ENCODE measurements around the gene HDAC9. TPM values are rescaled to one million over a fixed set of nuclear protein-coding genes. Genes with fewer than 3 reads are reported as not detected.

HDAC9 gene
- total RNA-seq, 4 donors from 2014 or later: 54.8 to 96.2 (median 87.2) TPM

DNA sequence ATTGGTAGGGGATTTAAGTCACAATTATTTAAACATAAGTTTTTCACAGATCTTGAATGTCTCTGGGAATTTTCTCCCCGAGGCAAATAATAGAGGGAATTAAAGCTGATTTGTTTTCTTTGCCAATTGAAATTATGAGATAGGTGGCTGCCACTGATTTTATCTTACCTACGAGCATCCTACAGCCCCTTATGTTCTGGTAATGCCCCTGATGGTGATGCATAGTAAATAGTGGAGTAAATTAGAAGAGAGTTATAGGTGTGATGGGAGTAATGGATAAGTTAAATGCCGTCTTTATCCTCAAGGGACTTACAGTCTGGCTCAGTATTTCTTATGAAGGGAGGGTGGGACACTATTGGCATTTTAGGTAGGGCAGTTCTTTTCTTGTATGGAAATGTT, 58.1 kb downstream of the HDAC9 start:
- Histone ChIP-seq H3K27ac (peak overlapping the region; percentile 63 to 78), H3K4me1 (peaks cover 0 to 7% of the 10 kb centered on the region in 2 donors), H3K9me3 (no peaks in the 10 kb centered on the region), H3K4me3 (peak overlapping the region in 1 of 2 donors; percentile 4), H3K36me3 (no peaks in the 10 kb centered on the region), H3K27me3 (no peaks in the 10 kb centered on the region)
- DNase-seq: no peak
- TF ChIP-seq CTCF (IDR thresholded peaks at IDR 0.05) (no peak), POLR2A (IDR thresholded peaks at IDR 0.05) (no peak)
- intact Hi-C loops (cut with DNase I; ENCODE audit: low total_unique reads): no loop called here

DNA sequence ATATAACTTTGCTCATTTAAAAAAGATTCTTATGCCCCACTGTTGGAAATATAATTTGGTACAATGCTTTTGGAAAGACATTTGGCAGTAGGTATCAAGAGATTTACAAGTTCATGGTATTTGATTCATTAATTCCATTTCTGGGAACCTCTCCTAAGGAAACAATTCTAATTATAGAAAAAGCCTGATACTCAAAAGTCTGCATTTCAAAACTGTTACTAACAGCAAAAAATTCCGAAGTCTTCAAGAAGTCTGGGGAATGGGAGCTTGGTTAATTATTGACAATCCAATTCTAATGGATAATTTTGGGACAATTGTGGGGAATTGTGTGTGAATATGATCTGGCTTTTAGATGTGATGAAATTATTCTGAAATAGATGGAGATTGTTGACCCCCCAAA, 59.6 kb downstream of the HDAC9 start:
- TF ChIP-seq POLR2A (IDR thresholded peaks at IDR 0.05) (no peak), CTCF (IDR thresholded peaks at IDR 0.05) (no peak)
- intact Hi-C loops (cut with DNase I; ENCODE audit: low total_unique reads): no loop called here
- H3K36me3 ChIP-seq: no peaks in the 10 kb centered on the region
- no peaks in the 10 kb centered on the region for H3K9me3 ChIP-seq
- H3K27ac ChIP-seq: peak overlapping the region; percentile 11 to 18
- peaks cover 0 to 7% of the 10 kb centered on the region in 2 donors for H3K4me1 ChIP-seq
- H3K27me3 ChIP-seq: no peaks in the 10 kb centered on the region
- DNase-seq: no peak
- no peak overlapping the region for H3K4me3 ChIP-seq

DNA sequence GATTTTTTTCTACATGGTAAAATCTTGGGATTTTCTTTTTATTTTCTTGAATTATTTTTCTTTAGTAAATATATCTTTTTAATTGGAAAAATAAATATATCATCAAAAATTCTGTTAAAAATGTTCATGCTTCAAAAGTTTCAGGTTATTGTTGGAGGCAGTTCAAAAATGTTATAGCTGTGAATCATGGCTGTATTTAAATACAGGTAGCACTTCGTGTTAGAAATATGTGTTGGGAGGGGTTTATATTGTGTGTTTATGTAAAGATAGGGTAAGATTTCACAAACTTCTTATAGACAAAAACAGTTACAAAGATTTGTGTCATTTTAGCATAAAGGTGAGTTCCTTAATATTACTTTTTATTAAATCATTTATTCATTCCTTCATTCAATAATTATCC, 60.4 kb downstream of the HDAC9 start:
- Histone ChIP-seq H3K27me3 (no peaks in the 10 kb centered on the region), H3K27ac (no peak overlapping the region), H3K9me3 (no peaks in the 10 kb centered on the region), H3K4me3 (no peak overlapping the region), H3K4me1 (peaks cover 0 to 7% of the 10 kb centered on the region in 2 donors), H3K36me3 (no peaks in the 10 kb centered on the region)
- no peak for DNase-seq
- TF ChIP-seq CTCF (IDR thresholded peaks at IDR 0.05): no peak
- no peak for TF ChIP-seq POLR2A (IDR thresholded peaks at IDR 0.05)
- intact Hi-C loops (cut with DNase I; ENCODE audit: low total_unique reads): no loop called here

- no peak for DNase-seq
- H3K27ac ChIP-seq: no peak overlapping the region
- H3K9me3 ChIP-seq: no peaks in the 10 kb centered on the region
- no peaks in the 10 kb centered on the region for H3K27me3 ChIP-seq
- H3K4me3 ChIP-seq: no peak overlapping the region
- H3K36me3 ChIP-seq: no peaks in the 10 kb centered on the region
- H3K4me1 ChIP-seq: peaks cover 0 to 7% of the 10 kb centered on the region in 2 donors
- intact Hi-C loops (cut with DNase I; ENCODE audit: low total_unique reads): no loop called here
- TF ChIP-seq POLR2A (IDR thresholded peaks at IDR 0.05): no peak
- no peak for TF ChIP-seq CTCF (IDR thresholded peaks at IDR 0.05)
These were observed 63.0 kb downstream of the HDAC9 start for GRCh38 chr7:18558503-18558902.

DNA sequence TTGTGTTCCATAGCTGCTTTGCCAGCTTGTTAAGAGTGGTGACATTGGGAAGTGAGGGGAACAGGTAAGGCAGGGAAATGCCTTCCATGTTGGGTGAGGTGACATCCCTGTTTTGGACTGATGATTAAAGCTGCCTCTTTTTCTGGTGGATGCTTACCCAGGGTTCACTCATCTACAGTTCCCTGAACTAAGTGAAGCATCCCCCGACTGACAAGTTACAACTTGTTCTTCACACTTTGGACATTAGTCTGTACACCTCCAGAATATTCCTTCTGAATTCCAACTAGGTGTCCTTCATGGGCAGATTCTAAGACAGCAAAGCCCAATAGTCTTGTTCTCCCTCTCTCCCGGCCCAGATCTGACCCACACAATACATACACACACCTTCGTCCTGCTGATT, 63.4 kb downstream of the HDAC9 start:
- TF ChIP-seq CTCF (IDR thresholded peaks at IDR 0.05) (no peak), POLR2A (IDR thresholded peaks at IDR 0.05) (no peak)
- no peak for DNase-seq
- Histone ChIP-seq H3K4me1 (peaks cover 0 to 7% of the 10 kb centered on the region in 2 donors), H3K4me3 (no peak overlapping the region), H3K27ac (no peak overlapping the region), H3K9me3 (no peaks in the 10 kb centered on the region), H3K36me3 (no peaks in the 10 kb centered on the region), H3K27me3 (no peaks in the 10 kb centered on the region)
- intact Hi-C loops (cut with DNase I; ENCODE audit: low total_unique reads): no loop called here
